ENCODE measurements around the gene MEG3.

DNA sequence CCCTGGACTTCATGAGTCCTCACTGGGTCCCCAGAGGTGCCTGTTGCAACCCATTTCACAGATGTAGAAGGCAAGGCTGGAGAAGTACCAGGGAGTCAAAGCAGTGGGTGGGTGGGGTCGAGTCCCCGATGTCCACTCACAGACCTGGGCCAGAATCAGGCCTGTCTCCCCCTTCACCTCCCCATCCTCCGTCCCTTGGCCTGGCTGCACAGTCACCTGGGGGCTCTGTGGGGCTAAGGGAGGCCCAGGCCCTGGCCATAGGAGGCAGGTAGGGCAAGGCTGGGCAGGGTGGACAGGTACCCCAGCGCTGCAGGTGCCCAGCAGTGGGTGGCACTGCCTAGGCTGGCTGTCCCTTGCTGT lies 48.1 kb downstream of the MEG3 start:
- no peak for TF ChIP-seq GATA3 (IDR thresholded peaks at IDR 0.05; ENCODE audit: low read depth, low read length)
- no peak for TF ChIP-seq GATA2 (IDR thresholded peaks at IDR 0.05; ENCODE audit: low read depth, low read length)
